Measurements from ENCODE around the gene AMELX.

Gene AMELX

GRCh38 chrX:11267425-11267824 lies 25.8 kb upstream of the AMELX start:
- Histone ChIP-seq H3K4me3 (ENCODE audit: severe bottlenecking) (no peak overlapping the region), H3K9me3 (ENCODE audit: severe bottlenecking) (no peaks in the 10 kb centered on the region), H3K27me3 (ENCODE audit: insufficient read depth, poor library complexity, severe bottlenecking) (no peaks in the 10 kb centered on the region), H3K4me1 (ENCODE audit: insufficient read depth, poor library complexity, severe bottlenecking) (no peaks in the 10 kb centered on the region), H3K36me3 (ENCODE audit: low read depth) (no peaks in the 10 kb centered on the region), H3K27ac (ENCODE audit: poor library complexity, severe bottlenecking) (no peak overlapping the region)
- DNase-seq (ENCODE audit: low spot score): no peak
- no peak for TF ChIP-seq CTCF (IDR thresholded peaks at IDR 0.05; ENCODE audit: poor library complexity, severe bottlenecking)
- no peak for ATAC-seq (ENCODE audit: low read depth)

- no peak for ATAC-seq (ENCODE audit: low read depth)
- no peak overlapping the region for H3K4me3 ChIP-seq (ENCODE audit: severe bottlenecking)
- DNase-seq (ENCODE audit: low spot score): no peak
- no peak for TF ChIP-seq CTCF (IDR thresholded peaks at IDR 0.05; ENCODE audit: poor library complexity, severe bottlenecking)
- H3K4me1 ChIP-seq (ENCODE audit: insufficient read depth, poor library complexity, severe bottlenecking): no peaks in the 10 kb centered on the region
- H3K27ac ChIP-seq (ENCODE audit: poor library complexity, severe bottlenecking): no peak overlapping the region
- no peaks in the 10 kb centered on the region for H3K27me3 ChIP-seq (ENCODE audit: insufficient read depth, poor library complexity, severe bottlenecking)
- no peaks in the 10 kb centered on the region for H3K9me3 ChIP-seq (ENCODE audit: severe bottlenecking)
- H3K36me3 ChIP-seq (ENCODE audit: low read depth): no peaks in the 10 kb centered on the region
Observed at GRCh38 chrX:11269006-11269405, 24.2 kb upstream of the AMELX start.

- DNase-seq (ENCODE audit: low spot score) (no peak), ATAC-seq (ENCODE audit: low read depth) (no peak)
- no peak for TF ChIP-seq CTCF (IDR thresholded peaks at IDR 0.05; ENCODE audit: poor library complexity, severe bottlenecking)
- H3K27ac ChIP-seq (ENCODE audit: poor library complexity, severe bottlenecking): no peak overlapping the region
- no peaks in the 10 kb centered on the region for H3K9me3 ChIP-seq (ENCODE audit: severe bottlenecking)
- no peaks in the 10 kb centered on the region for H3K4me1 ChIP-seq (ENCODE audit: insufficient read depth, poor library complexity, severe bottlenecking)
- no peaks in the 10 kb centered on the region for H3K36me3 ChIP-seq (ENCODE audit: low read depth)
- H3K27me3 ChIP-seq (ENCODE audit: insufficient read depth, poor library complexity, severe bottlenecking): no peaks in the 10 kb centered on the region
- no peak overlapping the region for H3K4me3 ChIP-seq (ENCODE audit: severe bottlenecking)
Observed at GRCh38 chrX:11269996-11270395, 23.2 kb upstream of the AMELX start.

DNA sequence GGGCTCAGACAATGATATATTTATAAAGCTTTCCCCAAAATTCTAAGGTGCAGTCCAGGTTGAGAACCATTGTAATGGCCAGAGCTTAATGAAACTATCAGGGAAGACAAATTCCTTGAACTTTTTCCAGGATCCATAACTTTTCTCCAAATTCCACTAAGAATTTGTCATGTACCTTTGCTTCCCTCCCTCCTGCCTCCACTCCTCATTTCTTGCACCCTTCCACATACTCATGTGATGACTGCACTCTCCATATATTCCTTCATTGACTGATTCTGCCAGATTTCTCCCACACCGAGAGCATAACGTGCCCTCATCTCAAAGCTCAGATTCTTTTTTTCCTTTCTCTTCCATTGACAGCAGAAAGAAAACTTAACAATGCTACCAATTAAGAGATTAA lies 20.9 kb upstream of the AMELX start:
- no peaks in the 10 kb centered on the region for H3K27me3 ChIP-seq (ENCODE audit: insufficient read depth, poor library complexity, severe bottlenecking)

GRCh38 chrX:11272863-11273262 lies 20.4 kb upstream of the AMELX start:
- no peaks in the 10 kb centered on the region for H3K4me1 ChIP-seq (ENCODE audit: insufficient read depth, poor library complexity, severe bottlenecking)
- no peak overlapping the region for H3K4me3 ChIP-seq (ENCODE audit: severe bottlenecking)
- DNase-seq (ENCODE audit: low spot score): no peak
- no peak for ATAC-seq (ENCODE audit: low read depth)
- H3K27ac ChIP-seq (ENCODE audit: poor library complexity, severe bottlenecking): no peak overlapping the region
- no peaks in the 10 kb centered on the region for H3K27me3 ChIP-seq (ENCODE audit: insufficient read depth, poor library complexity, severe bottlenecking)
- no peak for TF ChIP-seq CTCF (IDR thresholded peaks at IDR 0.05; ENCODE audit: poor library complexity, severe bottlenecking)
- no peaks in the 10 kb centered on the region for H3K9me3 ChIP-seq (ENCODE audit: severe bottlenecking)
- H3K36me3 ChIP-seq (ENCODE audit: low read depth): no peaks in the 10 kb centered on the region

More for the DNA sequence above, 20.9 kb upstream of the AMELX start:
- TF ChIP-seq CTCF (IDR thresholded peaks at IDR 0.05; ENCODE audit: poor library complexity, severe bottlenecking): no peak
- DNase-seq (ENCODE audit: low spot score) (no peak), ATAC-seq (ENCODE audit: low read depth) (no peak)
- H3K4me3 ChIP-seq (ENCODE audit: severe bottlenecking): no peak overlapping the region
- no peaks in the 10 kb centered on the region for H3K4me1 ChIP-seq (ENCODE audit: insufficient read depth, poor library complexity, severe bottlenecking)
- H3K9me3 ChIP-seq (ENCODE audit: severe bottlenecking): no peaks in the 10 kb centered on the region
- no peak overlapping the region for H3K27ac ChIP-seq (ENCODE audit: poor library complexity, severe bottlenecking)
- H3K36me3 ChIP-seq (ENCODE audit: low read depth): no peaks in the 10 kb centered on the region

All from RWPE2 (cell line).